ENCODE results near the gene ACBD6.

The ACBD6 gene

DNA sequence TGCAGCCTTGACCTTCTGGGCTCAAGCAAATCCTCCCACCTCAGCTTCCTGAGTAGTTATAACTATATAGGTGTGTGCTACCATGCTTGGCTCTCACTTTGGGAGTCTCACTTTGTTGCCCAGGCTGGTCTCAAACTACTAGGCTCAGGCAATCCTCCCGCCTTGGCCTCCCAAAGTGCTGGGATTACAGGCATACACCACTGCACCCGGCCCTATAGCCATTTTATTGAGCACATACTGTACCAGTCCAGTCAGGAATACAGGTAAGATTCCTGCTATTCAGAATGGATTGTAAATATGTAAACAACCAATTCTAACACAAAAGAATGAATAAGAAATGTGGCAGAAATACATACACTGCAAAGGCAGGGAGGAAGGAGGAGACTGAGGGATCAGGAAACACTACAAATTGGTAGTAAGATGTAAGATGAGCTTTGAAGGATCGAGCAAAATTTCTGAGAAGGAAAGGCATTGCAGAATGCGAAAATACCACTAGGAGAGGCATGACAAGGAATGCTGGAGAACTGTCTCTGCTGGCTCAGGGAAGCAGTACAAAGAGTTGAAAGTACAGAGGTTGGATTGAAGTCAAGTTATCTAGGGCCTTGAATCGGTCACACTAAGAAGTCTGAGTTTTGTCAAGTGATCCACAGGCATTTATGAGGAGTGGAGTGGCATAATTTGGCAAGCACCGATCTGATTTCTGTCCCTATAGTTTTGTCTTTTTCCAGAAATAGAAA, 211.9 kb downstream of the ACBD6 start:
- no peak for DNase-seq

DNA sequence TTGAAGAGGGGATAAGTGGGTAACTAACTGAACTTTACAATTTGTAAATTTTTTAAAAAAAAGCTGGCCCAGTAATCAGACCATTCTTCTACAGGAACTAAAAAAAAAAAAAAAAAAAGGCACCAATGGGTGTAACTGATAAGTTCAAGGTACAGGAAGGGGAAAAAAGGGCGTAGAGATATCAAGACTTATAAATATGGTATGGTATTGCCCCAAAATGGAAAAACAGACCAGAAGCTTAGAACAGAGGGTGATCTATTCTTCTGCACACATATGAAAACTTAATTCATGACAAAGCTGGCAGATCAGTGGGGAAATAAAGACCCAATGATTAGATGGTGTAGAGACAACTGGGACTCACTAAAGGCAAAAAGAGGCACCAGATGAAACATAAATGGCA, 213.4 kb downstream of the ACBD6 start:
- DNase-seq = no peak

DNA sequence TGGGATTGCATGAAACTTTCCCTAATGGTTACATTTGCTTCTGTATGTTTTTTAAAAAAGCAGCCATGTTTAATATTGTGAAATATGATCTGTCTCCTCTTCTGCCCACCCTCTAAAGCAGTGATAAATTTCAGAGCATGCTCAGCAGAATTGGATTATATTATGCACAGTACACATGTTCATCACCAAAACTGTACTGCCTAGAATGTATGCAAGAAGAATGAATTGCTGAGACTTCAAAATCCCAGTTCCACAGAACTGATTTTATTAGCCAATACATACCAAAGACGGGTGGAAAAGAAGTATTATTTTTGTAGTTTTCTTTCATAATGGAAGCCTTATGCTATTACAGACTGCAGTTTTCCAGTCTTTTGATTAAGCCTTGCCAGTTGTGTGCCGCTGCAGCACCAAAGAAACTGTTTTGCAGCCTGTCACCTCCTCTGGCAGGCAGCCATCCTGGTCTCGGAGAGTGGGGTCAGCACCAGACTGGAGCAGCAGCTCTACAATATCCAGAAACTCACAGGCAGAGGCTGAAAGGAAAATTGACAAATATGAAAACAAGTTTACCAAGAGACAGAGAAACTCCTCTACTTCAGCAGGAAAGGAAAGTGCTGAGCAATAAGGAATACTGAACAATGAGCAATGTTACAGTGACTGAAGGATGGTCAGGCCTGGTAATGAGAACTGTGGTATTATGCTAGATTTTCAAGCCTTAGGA, 214.2 kb downstream of the ACBD6 start:
- DNase-seq = no peak

DNA sequence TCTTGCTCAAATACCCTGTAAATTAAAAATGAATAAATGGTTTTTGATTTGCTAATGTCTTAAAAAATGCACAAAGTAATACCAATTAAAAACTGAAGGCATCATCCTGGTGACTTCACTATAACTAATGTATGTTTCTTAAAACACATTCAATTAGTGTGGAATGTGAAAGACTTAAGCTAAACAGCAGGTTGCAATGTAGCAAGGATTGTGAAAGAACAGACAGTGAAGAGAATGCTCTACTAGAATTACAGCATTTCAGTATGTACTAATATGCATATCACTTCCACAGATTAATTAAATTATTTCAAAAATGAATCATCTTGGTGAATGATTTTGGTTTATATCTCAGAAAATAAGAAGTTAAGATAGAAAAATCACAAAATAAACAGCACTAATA, 216.0 kb downstream of the ACBD6 start:
- DNase-seq = no peak

DNA sequence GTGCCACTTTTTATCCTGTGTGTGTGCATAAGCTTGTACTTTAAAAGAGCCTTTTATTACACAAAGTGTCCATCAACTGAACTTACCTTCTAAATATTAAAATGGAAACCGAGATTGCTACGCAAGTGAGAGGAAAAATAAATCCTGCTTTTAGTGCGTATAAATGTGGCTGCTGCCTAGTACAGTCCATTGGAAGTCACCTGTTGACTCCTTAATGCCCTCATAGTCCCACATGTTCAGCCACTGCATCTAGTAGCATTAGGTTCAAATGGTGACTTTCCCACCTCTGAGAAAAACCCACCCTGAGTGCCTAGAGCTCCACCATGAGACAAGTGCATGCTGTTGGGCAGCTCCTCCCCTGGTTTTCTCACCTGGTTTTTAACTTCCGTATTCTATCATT, 219.3 kb downstream of the ACBD6 start:
- DNase-seq = no peak

DNA sequence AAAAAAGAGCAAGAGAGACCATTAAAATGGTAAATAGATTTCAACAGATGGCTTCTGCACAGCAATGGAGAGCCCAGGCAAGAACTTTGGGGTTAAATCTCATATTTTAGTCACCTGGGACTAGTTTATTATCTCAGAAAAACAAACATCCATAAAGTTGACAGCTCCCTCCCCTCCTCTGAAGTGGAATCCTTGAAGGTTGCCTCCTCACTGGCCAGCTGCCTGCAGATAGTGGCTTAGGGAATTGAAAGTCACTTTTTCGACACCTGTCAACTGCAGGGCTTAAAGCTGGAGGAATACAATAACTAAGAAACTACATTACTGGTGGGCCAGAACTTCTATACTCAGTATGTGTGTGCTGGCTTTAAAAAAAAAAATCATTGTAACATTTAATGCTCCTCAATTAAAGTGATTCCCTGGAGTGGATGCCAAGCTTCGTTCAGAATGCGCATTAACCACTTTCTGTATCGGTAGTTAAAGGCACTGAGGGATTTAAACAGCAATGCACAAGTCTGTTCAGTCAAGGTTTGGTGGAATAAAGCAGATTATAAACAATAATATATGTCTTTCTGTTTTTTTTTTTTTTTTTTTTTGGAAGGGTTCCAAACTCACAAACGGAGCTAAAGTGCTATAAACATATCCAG, 219.9 kb downstream of the ACBD6 start:
- no peak for DNase-seq

DNA sequence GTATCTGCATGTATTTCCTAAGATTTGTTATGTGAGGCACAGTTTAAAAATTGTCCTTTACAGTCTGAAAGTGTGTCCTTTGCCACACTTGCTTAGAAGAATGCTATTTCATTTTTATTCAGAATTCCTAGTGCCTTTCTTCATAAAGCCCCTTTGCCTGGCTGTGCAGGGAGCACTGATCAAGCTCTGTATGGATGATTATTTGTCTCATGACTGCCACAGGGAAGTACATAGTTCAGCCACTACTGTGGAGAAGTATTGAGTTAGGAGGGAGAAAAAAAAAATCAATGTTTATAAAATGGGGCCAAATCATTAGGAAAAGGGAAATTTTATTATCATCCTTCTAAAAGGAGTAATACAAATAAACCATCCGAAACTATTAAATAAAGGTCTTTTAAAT, 220.9 kb downstream of the ACBD6 start:
- no peak for DNase-seq

DNA sequence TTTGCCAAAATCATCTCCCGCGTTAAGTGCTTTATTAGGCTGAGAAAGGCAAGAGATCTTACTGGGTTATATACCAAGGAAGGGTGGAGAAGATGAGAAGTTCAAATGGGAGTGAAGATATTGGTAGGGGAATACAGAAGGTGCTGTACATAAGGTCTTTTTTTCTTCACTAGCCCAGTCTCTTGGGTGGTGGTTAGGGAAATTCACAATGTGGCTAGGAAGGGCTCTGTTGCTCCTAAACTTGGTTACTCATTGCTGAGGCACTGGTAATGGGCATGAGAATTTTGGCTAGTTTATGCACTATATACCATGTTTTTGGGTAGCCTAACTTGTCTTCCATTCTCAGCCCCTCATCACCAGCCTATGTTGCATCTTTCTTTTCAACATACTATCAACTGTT, 221.8 kb downstream of the ACBD6 start:
- no peak for DNase-seq

DNA sequence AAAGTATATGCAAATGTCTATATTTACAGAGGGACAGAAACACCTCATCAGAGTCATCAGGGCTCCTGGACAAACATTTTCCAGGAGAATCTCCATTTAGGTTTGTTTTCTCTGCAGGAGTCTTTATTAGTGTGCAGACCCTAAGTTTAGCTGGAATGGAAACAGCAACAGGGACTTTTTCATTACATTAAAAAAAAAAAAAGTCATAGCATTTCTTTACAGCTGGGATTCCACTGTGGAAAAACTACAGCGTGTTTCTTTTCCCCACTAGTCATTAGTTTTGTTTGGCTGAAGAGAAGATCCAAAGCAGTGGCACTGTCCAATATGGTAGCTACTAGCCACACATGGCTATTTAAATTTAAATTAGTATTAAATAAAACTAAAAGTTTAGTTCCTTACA, 222.7 kb downstream of the ACBD6 start:
- DNase-seq = no peak

DNA sequence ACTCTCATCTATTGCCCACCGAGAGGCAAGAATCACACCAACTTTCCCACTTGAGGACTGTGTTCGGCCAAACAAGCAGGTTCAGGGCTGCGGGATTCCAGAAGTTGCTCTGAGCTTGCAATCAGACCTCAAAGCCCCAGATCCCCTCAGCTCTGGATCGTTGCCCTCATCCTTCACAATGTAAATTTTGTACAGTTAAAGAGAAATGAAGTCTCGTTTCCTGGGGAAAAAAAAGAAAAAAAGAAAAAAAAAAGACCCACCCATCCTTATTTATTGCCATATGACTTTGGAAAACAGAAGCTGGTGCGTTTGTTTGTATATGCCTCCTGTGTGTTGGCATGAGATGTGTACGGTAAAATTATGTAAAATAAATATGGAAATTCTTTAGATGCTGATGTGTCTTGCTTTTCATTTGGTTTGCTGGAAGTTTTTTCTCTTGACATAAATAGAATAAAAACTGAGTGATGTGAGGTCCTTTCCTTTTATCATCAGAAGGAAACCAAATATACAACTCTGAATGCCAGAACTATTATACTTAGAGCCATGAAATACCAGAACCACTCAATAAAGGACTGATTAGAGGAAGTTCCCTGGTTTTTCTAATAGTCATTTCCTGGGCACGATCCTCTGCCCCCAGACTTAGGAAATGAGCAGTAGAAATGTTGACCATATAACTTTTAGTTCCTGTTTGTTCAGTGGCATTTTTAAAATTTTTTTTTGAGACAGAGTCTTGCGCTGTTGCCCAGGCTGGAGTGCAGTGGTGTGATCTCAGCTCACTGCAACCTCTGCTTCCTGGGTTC, 223.6 kb downstream of the ACBD6 start:
- DNase-seq = no peak

DNA sequence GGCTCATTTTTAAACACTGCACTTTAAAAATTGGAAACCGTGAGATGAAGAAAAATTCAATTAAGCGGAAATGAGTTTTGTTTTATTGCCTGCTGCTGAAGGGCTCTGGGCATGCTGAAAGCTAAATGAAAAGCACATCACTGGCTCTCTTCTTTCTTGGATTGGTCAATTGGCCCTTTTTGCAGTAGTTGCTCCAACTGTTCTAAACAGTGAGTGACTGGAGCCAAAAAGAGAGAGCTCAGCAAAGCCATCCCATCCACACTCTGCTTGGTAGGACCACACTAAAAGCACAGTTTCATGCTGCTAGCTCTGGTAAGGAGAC, 224.2 kb downstream of the ACBD6 start:
- no peak for DNase-seq

DNA sequence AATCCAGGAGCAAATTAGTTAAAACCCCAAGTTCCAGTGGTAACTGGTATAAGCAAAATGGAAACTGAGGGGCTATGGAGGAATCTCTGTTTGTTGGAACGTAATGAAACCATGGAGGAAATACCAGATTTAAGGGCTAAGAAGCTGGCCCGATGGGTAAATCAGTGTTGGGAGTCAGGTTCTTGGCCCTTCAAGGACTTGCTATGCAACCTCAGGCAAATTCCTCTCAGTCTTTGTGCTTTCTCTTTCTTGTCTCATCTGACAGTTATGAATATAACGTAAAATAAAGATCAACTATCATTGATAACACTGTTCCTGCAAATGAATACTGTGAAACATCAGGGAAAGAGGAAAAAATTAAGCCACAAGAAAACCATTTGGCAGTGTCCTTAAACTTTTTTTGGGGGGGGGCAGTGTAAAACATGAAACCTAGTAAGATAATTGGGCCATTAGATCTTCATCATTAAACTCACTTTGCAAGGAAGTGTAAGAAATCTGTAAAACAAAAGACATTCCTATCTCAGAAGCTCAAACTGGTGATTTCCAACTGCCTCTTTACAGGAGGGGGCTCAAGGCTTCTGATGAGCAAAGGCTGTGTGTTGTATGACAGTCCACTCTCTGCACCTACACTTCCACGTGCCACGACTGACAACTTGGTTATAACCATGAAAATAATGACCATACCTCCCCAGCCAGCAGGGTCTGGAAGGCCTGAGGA, 224.7 kb downstream of the ACBD6 start:
- DNase-seq = no peak

DNA sequence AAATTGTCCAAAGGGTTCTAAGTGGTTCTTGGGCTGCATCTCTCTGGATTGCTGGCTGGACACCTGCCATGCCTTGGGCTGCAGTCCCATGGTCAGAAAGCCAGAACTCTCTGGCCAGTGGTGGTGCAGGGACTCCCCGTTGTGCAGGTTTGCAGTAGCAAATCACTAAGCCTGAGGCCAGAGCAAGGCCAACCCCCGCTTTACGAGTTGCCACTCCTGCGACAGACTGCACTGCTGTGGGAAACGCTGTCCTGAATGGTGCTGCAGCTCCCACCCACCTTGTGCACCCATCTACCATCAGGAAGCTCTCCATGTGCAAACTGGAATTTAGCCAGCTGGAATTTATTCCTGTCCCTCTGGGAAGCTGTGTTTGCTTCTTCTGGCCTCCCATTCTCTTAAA, 226.7 kb downstream of the ACBD6 start:
- no peak for DNase-seq

DNA sequence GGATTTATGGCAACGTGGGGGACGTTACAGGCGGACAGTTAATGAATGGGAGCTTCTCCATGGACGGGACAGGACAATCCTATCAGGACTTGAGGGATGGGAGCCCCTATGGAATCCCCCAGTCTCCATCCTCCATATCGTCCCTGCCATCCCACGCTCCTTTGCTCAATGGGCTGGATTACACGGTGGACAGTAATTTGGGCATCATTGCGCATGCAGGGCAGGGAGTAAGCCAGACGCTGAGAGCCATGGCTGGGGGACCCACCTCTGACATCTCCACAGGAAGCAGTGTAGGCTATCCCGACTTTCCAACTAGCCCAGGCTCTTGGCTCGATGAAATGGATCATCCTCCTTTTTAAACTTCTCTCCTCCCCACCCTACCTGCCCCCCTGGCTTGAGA, 228.2 kb downstream of the ACBD6 start:
- no peak for DNase-seq

DNA sequence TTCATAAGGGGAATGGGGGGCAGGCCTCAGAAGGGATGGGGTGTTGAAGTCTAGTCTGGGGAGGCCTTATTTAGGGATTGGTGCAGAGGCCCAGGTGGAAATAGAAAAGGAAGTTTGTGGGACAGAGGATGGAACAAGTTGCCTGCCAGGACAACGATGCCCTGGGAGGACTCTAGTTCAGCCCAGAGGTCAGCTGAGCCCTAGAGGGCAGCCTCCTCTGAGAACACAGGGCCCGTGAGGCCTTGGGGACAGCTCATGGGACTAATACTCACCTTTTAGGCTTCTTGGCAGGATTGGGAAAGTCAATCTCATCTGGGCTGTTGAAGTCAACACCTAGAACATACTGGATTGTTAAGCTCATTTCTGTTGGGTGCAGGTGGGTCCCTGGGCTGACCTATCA, 229.3 kb downstream of the ACBD6 start:
- no peak for DNase-seq

DNA sequence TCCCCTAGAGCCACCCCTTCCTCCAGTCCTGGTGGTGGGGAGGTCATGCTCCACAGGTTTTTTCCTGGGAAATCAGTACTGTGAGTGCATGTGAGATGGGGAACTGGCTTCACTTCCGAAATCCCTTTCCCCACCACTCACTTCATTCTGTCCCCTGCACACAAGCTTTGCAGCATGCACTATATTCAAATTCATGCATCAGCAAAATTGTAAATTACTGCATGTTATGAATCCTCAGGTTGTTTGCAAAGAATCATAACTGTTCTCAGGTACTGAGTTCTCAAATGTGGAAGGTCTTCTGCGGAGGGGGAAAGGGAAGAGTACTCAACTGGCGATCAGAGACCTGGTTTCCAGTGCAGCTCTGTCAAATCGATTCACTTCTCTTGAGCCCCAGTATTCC, 230.0 kb downstream of the ACBD6 start:
- no peak for DNase-seq

DNA sequence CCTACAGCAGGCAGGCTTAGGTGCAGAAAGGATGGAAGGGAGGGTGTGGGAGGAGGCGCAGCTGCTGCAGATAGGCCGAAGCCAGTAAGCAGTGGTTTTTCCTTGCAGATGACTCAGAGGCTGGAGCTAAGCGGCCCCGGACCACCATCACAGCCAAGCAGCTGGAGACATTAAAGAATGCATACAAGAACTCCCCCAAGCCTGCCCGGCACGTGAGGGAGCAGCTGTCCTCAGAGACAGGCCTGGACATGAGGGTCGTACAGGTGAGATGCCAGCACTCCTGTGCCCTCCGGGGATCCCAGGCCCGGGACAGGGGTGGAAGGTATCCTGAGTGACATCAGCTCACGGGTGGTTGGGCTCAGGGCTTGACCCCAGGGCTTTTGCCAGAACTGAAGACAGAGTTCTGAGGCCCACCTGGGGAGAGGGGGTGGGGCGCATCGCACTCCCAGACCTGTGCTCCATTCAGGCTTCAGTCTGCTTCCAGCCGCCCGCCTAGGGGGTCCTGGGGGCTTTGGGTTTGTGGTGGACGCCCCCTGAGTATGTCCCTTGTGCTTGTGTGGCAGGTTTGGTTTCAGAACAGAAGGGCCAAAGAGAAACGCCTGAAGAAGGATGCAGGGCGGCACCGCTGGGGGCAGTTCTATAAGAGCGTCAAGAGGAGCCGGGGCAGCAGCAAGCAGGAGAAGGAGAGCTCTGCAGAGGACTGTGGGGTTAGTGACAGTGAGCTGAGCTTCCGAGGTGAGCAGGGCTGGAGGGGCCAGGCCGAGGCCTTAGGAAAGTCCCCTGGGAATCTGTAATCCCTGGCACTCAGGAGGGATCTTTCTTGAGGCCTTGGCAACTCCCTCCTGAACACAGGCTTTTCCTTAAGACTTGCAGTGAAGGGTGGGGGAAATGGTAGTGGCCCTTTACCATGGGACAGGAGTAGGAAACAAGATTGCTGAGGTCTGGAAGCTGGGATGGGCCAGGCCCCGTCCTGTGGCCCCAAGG, 230.8 kb downstream of the ACBD6 start:
- DNase-seq = peak; percentile 82

DNA sequence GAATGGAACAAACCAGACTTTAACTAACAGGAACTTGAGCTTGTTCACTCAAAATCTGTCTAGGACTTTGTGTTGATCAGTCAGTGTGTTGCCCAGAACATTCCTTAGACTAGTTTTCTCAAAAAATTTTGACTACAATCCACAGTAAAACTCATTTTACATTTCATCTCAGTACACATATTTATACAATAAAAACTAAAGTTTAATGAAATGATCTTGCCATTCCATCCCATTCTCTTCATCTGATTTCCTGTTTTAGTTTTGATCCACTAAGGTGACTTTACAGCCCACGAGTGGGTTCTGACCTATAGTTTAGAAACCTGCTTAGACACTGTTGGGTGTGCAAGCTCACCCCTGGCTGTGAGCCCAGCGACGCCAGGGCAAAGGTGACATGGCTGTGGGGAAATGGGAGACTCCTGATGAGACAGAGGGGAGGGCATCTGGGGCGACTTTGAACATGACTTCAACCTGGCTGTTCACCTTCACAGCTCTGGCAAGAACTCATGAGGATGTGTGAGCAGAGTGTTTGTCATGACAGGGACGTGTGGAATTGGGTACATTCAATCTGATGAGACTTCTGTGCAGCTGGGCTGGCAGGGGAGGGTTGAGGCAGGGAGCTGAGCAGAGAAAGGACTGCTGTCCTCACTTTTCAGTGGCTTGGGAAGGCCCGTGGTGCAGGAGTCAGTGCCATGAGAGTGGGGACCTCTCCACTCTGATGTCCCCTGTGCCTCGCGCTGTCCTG, 231.7 kb downstream of the ACBD6 start:
- DNase-seq = no peak

DNA sequence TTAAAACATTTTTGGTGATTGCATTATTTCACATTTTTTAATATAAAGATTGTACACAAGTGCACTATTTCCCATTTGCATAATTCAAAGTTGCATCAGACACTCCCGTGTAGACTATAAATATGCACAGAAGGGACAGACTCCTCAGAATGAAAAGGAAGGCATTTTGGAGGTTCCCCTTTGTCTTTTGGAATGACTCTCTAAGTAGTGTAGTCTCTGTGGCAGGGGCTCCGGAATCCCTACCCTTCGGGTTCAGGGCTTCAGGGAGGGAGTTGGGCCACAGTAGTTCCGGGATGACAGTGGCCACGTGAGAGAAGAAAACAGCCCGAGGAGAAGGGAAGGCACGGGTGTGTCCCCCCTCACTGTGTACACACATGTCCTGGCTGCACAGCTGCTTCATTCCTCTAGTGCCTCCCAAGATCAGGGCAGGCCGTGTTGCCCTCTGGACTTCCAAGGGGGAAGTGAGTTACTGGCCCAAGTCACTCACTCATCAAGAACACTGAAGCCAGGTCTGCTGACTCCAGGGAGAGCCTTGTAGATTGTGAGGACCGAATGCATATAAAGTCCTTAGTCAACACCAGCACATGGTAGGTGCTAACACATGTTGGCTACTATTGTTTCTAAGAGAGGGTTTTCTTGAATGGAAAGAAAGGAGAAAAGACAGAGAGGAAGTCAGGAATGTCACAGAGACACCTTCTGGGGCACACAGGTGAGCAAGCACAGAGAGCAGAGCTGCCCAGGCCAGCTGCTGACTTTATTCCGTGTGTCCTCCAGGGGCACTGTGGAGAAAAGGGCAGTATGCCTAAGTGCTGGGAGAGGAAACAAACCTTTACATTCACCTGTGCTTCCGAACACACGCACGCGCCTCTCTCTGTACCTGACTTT, 232.5 kb downstream of the ACBD6 start:
- no peak for DNase-seq
